Prostate gland (tissue), 2 donors: ENCODE measurements around the gene THSD4. TPM values are rescaled to one million over a fixed set of nuclear protein-coding genes. Genes with fewer than 3 reads are reported as not detected.

Experiments
- DNase-seq: peaks from one replicate; pipeline ENCODE4 v3.0.0-alpha.2; 2019; ENCODE audit warnings: low spot score
- H3K27ac ChIP-seq, 2 donors: fragments of 200-600 bp; sonication (generic); 2 replicates each; pipeline ENCODE4 v1.5.1; 2017 to 2019
- H3K27me3 ChIP-seq: fragments of 200-600 bp; sonication (generic); replicated peaks from 2 replicates; pipeline ENCODE4 v1.5.1; 2019; ENCODE audit not compliant: insufficient read depth
- H3K36me3 ChIP-seq, 2 donors: fragments of 200-600 bp; sonication (generic); 1 replicate in 1 of 2; 2 replicates in 1 of 2; pipeline versions ENCODE4 v1.5.1 to v1.8.1; 2017 to 2019
- H3K4me1 ChIP-seq: fragments of 200-600 bp; sonication (generic); replicated peaks from 2 replicates; pipeline ENCODE4 v1.5.1; 2019
- H3K4me3 ChIP-seq, 2 donors: fragments of 200-600 bp; sonication (generic); 2 replicates each; pipeline ENCODE4 v1.5.1; 2017 to 2019
- H3K9me3 ChIP-seq: fragments of 200-600 bp; sonication (generic); 2 replicates; pipeline ENCODE4 v1.5.1; 2017
- POLR2A ChIP-seq: fragments of 450-650 bp; IDR thresholded peaks from one replicate; pipeline ENCODE4 v1.6.1; 2016; ENCODE audit warnings: antibody characterized with exemption, mild to moderate bottlenecking
- POLR2AphosphoS5 ChIP-seq: sonication (generic); formaldehyde crosslinking; IDR thresholded peaks from one replicate; pipeline ENCODE4 v1.6.1; 2017; ENCODE audit warnings: antibody characterized with exemption
- WGBS: methylation state at CpG from one replicate; pipeline ENCODE4 v1.1.5; 2018; 5-methylcytosine and 5-hydroxymethylcytosine counted together
- intact Hi-C: fragments of 100-400 bp; cut with DNase I; formaldehyde crosslinking; loops from one replicate; pipeline ENCODE4 v1.14.2; 2022
- total RNA-seq, 2 donors: library from RNA; depleted of rRNA; stranded (reverse); fragments of >200 nt; gene quantifications; one replicate each; pipeline ENCODE4 v1.1.0, GENCODE V29; 2016
- TF ChIP-seq, protein P1 (sequence below), 4 experiments: fragments of 200-600 bp in 2 of 4; fragments of 450-650 bp in 2 of 4; sonication (generic) in 2 of 4; IDR thresholded peaks; 1 replicate in 3 of 4; 2 replicates in 1 of 4; pipeline ENCODE4 v1.5.1; 2016 to 2019; ENCODE audit warnings: antibody characterized with exemption in 4 of 4, mild to moderate bottlenecking in 2 of 4, moderate library complexity in 2 of 4

THSD4 gene
- total RNA-seq, 2 donors from 2014 or later = 84.1 to 223 TPM

DNA sequence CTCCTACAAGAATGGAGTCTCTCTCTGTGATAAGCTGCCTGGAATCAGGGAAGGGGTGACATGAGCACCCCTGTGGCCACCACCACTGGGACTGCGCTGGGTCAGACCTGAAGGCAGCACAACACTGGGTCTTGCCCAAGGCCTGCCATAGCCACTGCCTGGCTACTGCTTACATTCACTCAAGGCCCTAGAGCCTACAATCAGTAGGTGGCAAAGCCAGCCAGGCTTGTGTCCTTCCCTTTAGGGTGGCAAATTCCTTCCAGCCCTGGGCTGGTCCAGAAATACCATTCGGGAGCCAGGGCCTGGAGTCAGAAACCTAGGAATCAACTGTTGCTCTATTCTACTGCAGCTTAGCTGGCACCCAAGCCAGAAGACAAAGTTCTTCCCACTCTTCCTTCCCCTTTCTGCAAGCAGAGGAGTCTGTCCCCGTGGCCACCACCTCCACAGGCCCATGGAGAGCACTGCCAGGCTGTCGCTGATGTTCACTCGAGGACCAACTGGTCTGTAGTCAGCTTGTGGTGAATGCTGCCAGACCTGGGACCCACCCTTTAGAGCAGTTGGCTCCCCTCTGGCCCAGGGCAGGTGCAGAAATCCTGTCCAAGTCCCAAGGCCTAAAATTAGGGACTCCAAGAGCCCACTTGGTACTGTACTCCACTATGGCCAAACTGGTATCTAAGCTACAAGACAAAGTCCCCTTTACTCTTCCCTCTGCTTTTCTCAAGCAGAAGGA, 307.4 kb downstream of the THSD4 start:
- Histone ChIP-seq H3K9me3 (no peaks in the 10 kb centered on the region), H3K36me3 (no peaks in the 10 kb centered on the region), H3K4me1 (no peaks in the 10 kb centered on the region), H3K27me3 (no peaks in the 10 kb centered on the region), H3K27ac (no peak overlapping the region), H3K4me3 (no peak overlapping the region)
- intact Hi-C loops = no loop called here
- no peak for DNase-seq
- WGBS = 90% methylated on average over 5 of the region's 5 CpGs
- no peak for TF ChIP-seq POLR2AphosphoS5
- no peak for TF ChIP-seq POLR2A
- TF ChIP-seq, protein P1, sequence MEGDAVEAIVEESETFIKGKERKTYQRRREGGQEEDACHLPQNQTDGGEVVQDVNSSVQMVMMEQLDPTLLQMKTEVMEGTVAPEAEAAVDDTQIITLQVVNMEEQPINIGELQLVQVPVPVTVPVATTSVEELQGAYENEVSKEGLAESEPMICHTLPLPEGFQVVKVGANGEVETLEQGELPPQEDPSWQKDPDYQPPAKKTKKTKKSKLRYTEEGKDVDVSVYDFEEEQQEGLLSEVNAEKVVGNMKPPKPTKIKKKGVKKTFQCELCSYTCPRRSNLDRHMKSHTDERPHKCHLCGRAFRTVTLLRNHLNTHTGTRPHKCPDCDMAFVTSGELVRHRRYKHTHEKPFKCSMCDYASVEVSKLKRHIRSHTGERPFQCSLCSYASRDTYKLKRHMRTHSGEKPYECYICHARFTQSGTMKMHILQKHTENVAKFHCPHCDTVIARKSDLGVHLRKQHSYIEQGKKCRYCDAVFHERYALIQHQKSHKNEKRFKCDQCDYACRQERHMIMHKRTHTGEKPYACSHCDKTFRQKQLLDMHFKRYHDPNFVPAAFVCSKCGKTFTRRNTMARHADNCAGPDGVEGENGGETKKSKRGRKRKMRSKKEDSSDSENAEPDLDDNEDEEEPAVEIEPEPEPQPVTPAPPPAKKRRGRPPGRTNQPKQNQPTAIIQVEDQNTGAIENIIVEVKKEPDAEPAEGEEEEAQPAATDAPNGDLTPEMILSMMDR (IDR thresholded peaks at IDR 0.05) = no peak

DNA sequence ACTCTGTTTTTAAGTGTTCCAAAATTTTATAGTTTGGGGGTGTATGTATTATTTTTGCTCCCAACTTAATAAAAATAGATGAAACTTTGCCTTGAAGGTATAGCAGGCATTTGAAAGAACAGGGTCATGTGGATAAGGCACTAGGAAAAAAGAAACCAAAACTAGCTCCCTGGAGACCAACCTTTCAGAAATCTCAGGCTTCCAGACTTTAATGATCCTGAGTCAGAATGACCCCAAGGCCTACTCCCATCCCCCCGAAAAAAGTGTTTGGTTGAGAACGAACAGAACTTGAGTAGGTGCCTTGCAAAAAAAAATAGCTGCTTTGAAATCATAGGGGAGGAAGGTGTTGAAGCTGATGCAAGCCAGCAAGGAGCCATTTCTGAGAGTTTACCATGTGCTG, 309.5 kb downstream of the THSD4 start:
- no peak for TF ChIP-seq POLR2AphosphoS5
- no peak for TF ChIP-seq POLR2A
- TF ChIP-seq, protein P1 (IDR thresholded peaks at IDR 0.05) = no peak
- H3K4me1 ChIP-seq = no peaks in the 10 kb centered on the region
- no peak for DNase-seq
- WGBS = 60% methylated on average over 2 of the region's 2 CpGs
- no peaks in the 10 kb centered on the region for H3K9me3 ChIP-seq
- H3K27ac ChIP-seq = no peak overlapping the region
- no peak overlapping the region for H3K4me3 ChIP-seq
- no peaks in the 10 kb centered on the region for H3K36me3 ChIP-seq
- no peaks in the 10 kb centered on the region for H3K27me3 ChIP-seq
- intact Hi-C loops = loop anchor here (5.0 kb wide), 1 partner anchor 37 kb away; no protein-coding TSS in a partner anchor

- H3K4me1 ChIP-seq = no peaks in the 10 kb centered on the region
- H3K4me3 ChIP-seq = no peak overlapping the region
- no peak for DNase-seq
- no peaks in the 10 kb centered on the region for H3K36me3 ChIP-seq
- H3K27me3 ChIP-seq = no peaks in the 10 kb centered on the region
- TF ChIP-seq POLR2AphosphoS5 (no peak), POLR2A (no peak)
- TF ChIP-seq, protein P1 (IDR thresholded peaks at IDR 0.05) = no peak
- no peak overlapping the region for H3K27ac ChIP-seq
- H3K9me3 ChIP-seq = no peaks in the 10 kb centered on the region
- intact Hi-C loops = loop anchor here (5.0 kb wide), 1 partner anchor 38 kb away; no protein-coding TSS in a partner anchor
- 93% methylated on average over 3 of the region's 3 CpGs for WGBS
Observed at GRCh38 chr15:71425388-71425787, 310.1 kb downstream of the THSD4 start.

DNA sequence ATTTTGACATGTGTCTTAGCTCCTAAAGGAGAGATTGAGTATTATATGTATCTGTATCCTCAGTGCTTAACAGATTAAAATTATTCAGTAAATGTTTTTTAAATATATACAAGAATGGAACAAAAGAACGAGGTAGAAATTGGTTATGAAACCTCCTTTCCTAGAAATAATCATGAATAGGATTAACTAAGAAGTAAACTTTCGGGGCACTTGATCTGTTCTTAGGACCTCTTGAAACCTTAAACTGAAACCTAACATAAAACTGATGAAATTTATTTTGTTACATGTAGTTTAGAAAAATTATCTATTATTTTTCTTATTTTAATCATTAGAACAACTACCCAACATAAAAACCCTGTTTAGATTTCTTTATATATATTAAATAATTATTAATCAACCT, 311.5 kb downstream of the THSD4 start:
- 87% methylated on average over 2 of the region's 2 CpGs for WGBS
- H3K27ac ChIP-seq = no peak overlapping the region
- TF ChIP-seq POLR2AphosphoS5 (no peak), POLR2A (no peak)
- TF ChIP-seq, protein P1 (IDR thresholded peaks at IDR 0.05) = no peak
- no peaks in the 10 kb centered on the region for H3K36me3 ChIP-seq
- intact Hi-C loops = loop anchor here (5.0 kb wide), 1 partner anchor 39 kb away; no protein-coding TSS in a partner anchor
- H3K9me3 ChIP-seq = no peaks in the 10 kb centered on the region
- no peaks in the 10 kb centered on the region for H3K27me3 ChIP-seq
- peaks cover 2% of the 10 kb centered on the region for H3K4me1 ChIP-seq
- DNase-seq = no peak
- no peak overlapping the region for H3K4me3 ChIP-seq

- H3K27ac ChIP-seq = peak overlapping the region in 1 of 2 donors; percentile 19
- H3K27me3 ChIP-seq = no peaks in the 10 kb centered on the region
- H3K4me3 ChIP-seq = no peak overlapping the region
- intact Hi-C loops = no loop called here
- no peaks in the 10 kb centered on the region for H3K36me3 ChIP-seq
- peaks cover 4% of the 10 kb centered on the region for H3K4me1 ChIP-seq
- WGBS = 83% methylated on average over 2 of the region's 2 CpGs
- no peaks in the 10 kb centered on the region for H3K9me3 ChIP-seq
- TF ChIP-seq POLR2A (no peak), POLR2AphosphoS5 (no peak)
- no peak for DNase-seq
Observed at GRCh38 chr15:71430782-71431181, 315.5 kb downstream of the THSD4 start.
